GM21528 (cell line): ENCODE data around the gene LMAN1.

ENCODE experiments used
- ATAC-seq: cut with Tn5 transposase; IDR thresholded peaks from one replicate; pipeline ENCODE4 v1.9.1; 2021; ENCODE audit warnings: mild to moderate bottlenecking, moderate library complexity; ENCODE audit not compliant: unreplicated experiment, low FRiP score

The LMAN1 gene

DNA sequence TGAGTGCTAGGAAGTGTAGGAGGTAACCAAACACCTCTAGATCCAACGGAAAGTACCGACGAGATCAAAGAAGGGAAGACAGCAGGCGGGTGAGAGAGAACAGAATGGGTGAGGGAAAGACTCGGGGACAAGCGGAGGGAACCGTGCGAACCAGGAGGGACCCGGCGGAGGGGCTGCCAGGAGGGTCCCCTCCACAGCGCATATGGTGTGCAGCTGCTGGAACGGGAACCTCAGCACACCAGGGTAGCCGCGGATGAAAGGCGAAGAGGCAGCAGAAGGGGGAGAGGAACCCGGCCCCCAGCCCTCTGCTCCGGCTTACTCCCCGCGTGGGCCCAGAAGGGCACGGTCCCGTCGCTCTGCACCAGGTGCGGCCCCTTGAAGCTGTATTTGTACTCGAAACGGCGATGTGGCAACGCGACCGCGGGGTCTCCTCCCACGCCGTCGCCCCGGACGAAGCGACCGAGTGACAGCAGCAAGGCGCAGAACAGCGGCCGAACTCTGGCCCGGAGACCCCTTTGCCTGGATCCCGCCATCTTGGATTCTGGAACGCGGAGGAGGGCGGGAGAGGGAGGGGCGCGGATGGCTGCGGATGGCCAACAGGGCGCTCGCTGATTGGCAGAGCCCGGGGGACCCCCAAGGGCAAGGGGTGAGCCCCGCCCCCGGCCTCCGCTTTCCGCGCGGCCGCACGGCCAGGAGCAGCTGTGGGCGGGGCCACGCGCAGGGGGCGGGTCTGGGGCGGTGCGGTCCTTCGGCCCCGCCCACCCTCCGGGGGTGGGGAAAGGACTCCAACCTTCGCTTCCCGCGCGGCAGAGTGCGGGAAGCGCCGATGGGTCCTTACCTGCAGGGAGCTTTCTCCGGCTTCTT, at the start of gene LMAN1:
Gene LMAN1 (minus strand): TSS at position 554 of the 864 bp plus-strand sequence. CDS start 21 bp downstream, at position 533.
- ATAC-seq = peak; percentile 95

DNA sequence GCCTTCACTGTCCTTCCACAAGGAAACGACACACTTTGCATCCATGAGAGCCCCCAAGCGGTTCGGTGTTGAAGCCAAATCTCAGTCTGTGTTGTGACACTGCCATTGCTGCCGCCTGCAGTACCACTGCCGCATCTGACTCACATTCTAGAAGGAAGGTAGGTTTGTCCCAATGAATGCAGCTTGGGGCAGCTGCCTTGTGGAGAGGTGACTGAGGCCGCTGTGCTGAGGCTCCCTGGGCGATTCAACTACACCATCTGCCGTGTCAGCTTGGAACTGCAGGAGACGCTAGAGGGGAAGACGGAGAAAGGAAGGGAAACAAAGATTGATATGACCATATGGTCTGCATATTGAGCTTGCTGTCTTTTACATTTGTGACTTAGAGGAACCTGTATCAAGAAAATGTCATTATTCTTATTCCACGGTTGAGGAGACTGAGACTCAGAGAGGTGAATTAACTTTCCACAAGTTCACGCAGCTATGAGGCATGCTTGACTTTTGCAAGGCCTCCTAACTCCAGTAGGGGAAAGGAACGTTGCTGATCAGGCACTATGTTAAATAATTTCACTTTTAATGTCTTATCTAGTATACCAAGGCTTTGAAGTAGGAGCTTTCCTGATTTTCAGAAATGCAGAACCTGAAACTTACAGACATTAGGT, 43.5 kb upstream of the LMAN1 start:
- peak; percentile 96 for ATAC-seq

DNA sequence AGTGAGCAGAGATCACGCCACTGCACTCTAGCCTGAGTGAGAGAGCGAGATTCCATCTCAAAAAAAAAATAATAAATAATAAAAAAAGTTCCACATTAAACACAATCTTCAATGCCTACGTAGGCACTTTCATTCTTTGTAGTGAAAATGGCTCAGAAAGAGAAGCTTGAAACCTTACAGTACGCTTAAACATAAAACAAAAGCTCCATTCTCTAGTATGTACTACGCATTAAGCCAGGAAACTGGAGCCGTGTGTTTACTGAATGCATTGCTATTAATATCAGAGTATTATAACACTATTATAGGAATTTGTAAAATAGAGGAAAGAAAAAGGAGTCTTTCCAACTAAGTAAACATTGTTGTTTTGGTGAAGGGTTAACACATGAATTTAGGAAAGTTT, 41.3 kb upstream of the LMAN1 start:
- no peak for ATAC-seq

DNA sequence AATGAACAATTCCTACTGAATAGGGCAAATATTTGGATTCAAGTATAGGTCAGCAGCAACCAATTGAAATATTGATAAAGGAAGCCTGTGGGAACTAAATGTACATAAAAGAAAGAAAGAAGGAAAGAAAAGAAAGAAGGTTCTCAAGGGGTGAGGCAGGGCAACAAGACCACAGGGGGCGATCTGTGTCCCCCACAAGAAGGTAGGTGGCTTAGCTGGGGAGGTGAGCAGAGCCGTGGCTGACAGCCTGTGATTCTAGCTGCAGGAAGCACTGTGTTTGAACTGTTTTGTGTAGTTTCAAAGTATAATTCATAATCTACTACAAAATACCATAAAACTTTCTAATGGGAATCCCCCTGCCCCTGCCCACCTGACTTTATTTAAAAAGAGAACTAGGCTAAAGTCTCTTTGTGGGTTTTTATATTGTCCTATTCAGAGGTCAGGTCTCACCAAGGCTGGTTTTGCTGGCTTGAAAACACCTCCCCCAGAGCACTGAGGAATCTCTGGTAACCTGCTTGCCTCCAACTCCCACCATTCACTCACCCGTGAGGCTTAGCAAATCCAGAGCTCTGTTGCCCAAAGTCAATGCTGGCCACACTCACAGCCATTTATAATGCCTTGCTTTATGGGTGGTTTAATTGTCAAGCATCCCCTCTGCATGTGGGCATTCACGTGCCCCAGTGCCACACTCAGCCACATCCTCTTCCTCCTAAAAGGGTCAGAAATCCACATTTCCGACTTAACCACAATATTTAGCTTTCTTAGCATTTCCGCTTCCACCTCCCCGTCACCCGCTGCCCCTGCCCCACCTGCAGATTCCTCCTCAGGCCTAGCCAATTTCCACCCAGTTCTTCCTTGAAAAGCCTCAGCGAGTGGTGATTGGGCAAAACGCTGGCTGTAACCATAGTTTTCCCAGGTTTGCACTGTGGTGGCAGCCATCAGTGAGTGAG, 36.4 kb upstream of the LMAN1 start:
- no peak for ATAC-seq

GRCh38 chr18:59393381-59393780, 34.3 kb upstream of the LMAN1 start:
- ATAC-seq = no peak

DNA sequence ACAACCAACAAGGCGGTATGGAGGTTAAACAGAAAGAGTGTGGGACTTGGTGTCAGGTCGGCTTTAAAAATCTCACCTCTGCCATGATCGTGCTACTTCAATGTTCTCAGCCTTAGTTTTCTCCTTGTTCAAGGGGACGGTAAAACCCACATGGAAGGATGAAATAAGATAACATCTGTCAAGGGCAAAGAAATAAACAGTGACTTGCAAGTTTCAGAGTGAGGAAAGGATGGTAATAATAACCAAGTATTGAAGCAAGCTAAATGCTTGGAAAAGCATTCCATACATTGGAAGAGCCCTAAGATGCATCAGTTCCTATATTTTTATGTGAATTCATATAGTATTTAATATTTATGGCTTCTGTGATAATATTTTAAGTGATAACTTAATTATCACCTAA, 29.8 kb upstream of the LMAN1 start:
- no peak for ATAC-seq

DNA sequence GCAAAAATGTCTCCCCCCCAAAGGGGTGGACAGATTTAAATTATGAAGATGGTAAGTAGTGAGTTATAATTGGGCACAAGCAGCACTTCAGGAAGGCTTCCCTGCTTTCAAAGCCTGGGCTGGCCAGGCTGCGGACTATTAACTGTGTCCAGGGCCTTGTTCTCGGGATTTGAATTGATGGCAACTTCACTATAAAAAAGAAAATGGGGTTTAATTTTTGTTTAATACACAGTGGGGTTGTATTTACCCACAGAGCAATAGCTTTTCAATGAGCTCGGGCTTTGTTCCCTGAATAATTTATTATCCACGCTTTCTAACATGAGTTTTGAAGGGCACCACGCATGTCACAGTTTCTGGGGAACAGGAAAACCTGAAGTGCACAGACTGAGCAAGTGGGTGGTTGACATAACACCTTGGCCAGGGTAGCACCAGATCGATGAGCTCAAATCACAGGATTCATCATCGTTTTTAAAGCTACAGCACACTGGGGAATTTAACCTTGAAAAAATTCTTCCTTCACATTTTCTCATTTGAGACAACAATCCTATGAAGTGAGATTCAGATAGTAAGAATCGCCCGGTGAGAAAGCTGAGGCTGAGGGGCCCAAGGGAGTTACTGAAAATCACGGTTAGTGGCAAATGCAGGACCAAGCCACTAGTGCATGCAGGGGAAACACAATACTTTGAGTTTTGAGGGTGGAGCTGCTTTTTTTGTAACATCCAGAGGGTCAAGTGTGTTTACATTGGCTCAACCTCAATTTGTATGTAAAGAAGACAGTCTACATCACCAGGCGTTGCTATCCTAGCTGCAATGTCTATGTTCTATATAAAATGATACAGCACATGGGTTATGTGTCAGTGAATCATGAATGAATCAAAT, 28.9 kb upstream of the LMAN1 start:
- no peak for ATAC-seq

DNA sequence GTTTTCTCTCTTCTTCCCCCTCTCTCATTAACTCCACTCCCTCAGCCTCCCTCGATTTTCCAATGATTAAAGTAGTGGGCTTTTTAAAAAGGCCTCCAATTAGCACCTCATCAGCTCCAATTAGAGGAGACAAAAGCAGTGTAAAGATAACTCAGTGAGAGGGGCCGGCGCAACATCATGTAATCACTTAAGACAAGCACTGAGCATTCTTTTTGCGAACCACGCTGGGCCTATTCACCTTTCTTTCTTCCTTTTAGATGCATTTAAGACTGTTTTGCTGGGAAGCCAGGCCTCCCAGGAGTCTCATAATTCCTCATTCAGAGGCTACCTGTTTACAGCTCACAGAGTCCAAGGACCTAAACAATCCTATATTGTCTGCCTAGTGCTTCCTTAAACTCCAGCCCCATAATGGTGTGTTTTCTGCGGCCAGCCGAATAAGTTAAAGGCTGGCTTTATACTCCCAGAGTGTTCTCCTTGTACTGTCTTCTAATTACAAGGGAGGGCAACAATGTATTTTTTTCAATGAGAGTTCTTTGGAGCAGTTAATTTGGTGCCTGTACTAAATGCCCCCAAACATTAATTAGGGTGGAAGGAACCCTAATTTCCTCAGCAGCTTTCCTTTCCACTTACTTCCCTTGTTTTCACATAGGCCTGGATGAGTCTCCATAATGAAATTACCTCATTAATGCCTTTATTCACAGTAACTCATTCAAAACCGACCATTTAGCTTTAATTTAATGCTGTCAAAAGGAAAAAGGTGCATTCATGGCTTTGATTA, 28.0 kb upstream of the LMAN1 start:
- ATAC-seq = no peak

DNA sequence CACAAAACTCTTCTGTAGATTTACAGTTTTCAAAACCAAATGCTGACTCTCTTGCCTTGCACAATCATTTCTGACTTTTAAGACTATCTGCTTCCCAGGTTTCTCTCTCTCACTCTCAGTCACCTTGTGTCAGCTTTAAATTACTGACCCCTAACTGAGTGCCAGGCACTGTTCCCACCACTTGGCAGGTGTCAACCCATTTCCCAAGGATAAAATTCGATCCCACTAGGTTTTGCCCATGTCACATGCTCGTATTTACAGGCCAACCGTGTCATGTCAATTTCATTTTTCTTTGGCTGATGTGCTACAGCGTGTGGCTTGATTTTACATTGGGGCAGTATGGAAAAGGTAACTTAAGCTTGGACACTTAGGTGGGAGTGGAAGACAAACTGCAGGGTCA, 26.1 kb upstream of the LMAN1 start:
- ATAC-seq = no peak

DNA sequence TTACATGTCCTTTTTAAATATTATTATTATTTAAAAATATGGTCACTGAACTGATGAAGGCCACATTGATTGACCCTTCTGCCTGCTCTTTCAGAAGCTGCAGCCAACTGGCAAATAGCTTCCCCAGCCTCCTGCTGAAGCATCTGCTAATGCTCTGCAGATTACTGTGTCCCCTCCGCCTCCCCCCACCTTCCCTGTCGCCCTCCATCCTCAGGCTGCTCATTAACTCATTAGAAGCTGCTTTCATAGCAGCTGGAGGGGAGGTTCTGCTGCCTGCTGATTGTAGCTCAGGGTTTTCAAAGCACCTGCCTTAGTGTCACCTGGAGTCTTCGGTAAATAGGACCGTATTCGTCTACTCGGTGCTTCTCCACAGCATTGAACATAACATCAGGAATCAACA, 24.8 kb upstream of the LMAN1 start:
- no peak for ATAC-seq

DNA sequence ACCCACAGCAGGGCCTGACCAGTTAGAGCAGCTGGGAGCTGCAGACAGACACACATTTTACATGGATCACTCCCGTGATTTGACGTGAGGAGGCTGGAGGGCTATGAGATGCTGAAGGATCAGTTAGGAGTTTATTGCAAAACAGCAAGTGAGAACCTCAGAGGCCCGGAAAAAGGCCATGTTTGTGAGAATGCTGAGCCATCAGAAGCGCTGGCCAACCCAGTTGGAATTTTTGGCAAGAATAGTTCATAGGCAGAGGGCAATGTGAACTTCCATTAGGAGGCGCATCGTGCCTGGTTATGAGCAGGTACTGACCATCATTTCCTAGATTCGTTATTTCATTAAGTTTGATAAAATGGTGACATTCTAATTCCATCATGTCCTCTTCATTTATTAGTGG, 23.3 kb upstream of the LMAN1 start:
- no peak for ATAC-seq

- no peak for ATAC-seq
These were observed 22.9 kb upstream of the LMAN1 start for GRCh38 chr18:59381949-59382348.

- ATAC-seq = no peak
These were observed 21.6 kb upstream of the LMAN1 start for GRCh38 chr18:59380706-59381105.

DNA sequence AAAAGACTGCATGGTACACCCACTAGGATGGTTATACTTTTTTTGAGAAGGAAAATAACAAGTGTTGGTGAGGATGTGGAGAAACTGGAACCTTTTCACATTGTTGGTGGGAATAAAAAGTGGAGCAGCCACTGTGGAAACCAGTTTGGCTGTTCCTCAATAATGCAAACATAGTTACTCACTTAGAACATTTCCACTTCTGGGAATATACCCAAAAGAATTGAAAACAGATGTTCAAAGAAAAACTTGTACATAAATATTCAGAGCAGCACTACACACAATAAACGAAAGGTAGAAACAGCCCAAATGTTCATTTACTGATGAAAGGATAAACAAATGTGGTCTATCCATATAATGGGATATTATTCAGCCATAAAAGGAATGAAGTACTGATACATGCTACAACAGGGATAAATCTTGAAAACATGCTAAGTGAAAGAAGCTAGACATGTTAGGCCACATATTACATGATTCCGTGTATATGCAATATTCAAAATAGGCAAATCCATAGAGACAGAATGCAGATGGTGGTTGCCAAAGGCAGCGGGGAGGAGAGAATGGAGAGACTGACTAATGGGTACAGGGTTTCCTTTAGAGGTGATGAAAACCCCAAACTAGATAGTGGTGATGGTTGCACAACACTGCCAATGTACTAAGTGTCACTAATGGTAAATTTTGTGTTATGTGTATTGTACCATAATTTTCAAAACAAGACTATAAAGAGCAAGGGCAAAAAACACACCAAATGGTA, 20.9 kb upstream of the LMAN1 start:
- no peak for ATAC-seq

- ATAC-seq = no peak
These were observed 18.7 kb upstream of the LMAN1 start for GRCh38 chr18:59377613-59378337.

GRCh38 chr18:59376351-59376935, 17.4 kb upstream of the LMAN1 start:
- no peak for ATAC-seq

DNA sequence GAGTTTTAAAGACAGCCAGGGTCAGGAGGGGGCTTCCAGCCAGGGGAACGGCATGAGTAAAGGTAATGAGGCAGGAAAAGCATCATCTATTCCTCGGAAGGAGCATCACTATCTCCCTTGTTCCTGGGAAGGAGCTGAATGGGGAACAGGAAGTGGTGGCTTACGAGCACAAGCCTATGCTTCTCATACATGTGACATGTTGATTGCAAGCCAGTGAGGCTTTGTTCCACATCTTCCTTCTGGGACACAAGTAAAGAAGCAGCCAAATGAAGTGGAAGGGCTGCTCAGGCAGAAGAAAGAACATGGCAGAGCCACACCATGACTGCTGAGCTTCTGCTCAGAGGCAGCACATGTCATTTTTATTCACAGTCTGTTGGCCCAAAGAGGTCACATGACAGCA, 15.1 kb upstream of the LMAN1 start:
- no peak for ATAC-seq
